ENCODE data around the gene MYL7.
"Not testable (repeated sequence)": the region's sequence is repeated elsewhere in the genome, so short reads cannot be mapped to it uniquely, and the experiment has no call there.

MYL7 gene

DNA sequence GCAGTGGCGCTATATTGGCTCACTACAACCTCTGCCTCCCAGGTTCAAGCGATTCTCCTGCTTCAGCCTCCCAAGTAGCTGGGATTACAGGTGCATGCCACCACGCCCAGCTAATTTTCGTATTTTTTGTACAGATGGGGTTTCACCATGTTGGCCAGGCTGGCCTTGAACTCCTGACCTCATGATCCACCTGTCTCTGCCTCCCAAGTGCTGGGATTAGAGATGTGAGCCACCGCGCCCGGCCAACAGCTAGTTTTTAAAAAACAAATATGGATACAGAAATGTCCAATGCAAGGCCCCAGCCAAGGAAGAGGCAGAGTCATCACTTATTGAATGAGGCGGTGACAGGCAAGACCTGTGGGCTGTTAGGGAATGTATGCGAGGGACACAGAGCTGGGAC is 30.8 kb upstream of the MYL7 start:
- not testable (repeated sequence) for DNase-seq (ENCODE audit: low read depth)

DNA sequence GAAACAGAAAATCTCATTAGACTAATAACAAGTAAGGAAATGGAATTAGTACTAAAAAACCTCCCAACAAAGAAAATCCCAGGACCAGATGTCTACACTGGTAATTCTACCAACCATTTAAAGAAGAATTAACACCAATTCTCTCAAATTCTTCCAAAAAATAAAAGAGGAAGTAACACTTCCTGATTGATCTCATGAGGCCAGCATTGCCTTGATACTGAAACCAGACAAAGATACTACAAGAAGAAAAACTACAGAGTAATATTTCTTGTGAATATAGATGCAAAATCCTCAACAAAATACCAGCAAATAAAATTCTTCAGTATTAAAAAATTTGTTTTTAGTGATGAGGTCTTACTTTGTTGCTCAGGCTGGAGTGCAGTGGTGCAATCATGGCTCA is 26.8 kb upstream of the MYL7 start:
- DNase-seq (ENCODE audit: low read depth) = no peak

- no peak for DNase-seq (ENCODE audit: low read depth)
Measured at GRCh38 chr7:44163591-44163990, 22.5 kb upstream of the MYL7 start.

- no peak for DNase-seq (ENCODE audit: low read depth)
Measured at GRCh38 chr7:44162785-44163395, 21.8 kb upstream of the MYL7 start.

- DNase-seq (ENCODE audit: low read depth) = no peak
Measured at GRCh38 chr7:44162179-44162578, 21.0 kb upstream of the MYL7 start.

DNA sequence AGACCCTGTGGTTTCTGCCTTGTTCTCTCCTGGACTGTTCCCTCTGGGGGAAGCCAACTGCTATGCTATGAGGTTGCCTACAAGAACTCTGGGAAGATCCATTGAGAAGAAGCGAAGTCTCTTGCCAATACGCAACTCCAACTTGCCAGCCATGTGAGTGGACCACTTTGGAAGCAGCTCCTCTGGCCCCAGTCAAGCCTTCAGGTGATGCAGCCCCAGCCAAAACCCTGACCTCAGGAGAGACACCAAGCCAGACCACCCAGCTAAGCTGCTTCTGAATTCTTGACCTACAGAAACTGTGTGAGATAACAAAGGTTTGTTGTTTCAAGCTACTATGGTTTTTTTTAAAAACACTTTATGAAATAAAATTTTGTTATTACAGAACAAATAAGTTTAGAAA is 20.2 kb upstream of the MYL7 start:
- DNase-seq (ENCODE audit: low read depth) = no peak

GRCh38 chr7:44159824-44160630 is 18.9 kb upstream of the MYL7 start:
- no peak for DNase-seq (ENCODE audit: low read depth)

DNA sequence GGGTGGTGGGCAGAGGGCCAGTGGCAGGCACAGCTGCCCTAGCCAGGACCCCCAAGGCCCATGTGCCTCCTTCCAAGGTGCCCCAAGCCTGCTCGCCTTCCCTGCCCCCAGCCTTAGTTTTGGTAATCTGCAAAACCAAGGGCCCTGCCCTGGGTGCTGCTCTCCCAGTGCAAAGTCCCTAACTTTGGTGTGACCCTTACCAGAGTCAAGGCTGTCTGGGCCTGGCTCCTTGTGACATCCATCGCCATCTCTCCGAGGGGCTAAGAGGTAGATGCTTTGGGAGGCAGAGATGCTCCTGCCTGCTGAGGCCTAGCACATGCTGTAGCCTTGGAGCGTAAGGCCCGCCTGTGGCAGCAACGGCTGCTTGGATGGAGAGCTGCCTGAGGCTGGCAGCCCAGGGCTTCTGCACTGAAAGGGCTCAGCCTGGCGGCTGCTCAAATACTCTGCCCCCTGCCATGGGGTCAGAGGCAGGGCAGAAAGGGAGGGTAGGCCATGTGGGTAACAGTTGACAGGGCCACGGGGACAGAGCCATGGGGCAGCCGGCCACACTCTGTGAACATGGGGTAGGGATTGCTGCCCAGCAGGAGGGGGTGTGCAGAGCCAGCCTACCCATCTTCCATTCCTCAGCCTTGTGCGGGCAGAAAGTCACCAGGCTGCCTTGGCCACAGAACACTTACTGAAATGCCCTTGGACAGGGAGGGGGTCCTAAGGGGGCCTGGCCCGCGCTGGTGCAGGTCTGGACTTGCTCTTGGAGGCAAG is 17.9 kb upstream of the MYL7 start:
- no peak for DNase-seq (ENCODE audit: low read depth)

- DNase-seq (ENCODE audit: low read depth) = no peak
Measured at GRCh38 chr7:44158096-44158872, 17.2 kb upstream of the MYL7 start.

GRCh38 chr7:44157116-44158080 is 16.3 kb upstream of the MYL7 start:
- DNase-seq (ENCODE audit: low read depth) = no peak

- no peak for DNase-seq (ENCODE audit: low read depth)
Measured at GRCh38 chr7:44156453-44157010, 15.4 kb upstream of the MYL7 start.

DNA sequence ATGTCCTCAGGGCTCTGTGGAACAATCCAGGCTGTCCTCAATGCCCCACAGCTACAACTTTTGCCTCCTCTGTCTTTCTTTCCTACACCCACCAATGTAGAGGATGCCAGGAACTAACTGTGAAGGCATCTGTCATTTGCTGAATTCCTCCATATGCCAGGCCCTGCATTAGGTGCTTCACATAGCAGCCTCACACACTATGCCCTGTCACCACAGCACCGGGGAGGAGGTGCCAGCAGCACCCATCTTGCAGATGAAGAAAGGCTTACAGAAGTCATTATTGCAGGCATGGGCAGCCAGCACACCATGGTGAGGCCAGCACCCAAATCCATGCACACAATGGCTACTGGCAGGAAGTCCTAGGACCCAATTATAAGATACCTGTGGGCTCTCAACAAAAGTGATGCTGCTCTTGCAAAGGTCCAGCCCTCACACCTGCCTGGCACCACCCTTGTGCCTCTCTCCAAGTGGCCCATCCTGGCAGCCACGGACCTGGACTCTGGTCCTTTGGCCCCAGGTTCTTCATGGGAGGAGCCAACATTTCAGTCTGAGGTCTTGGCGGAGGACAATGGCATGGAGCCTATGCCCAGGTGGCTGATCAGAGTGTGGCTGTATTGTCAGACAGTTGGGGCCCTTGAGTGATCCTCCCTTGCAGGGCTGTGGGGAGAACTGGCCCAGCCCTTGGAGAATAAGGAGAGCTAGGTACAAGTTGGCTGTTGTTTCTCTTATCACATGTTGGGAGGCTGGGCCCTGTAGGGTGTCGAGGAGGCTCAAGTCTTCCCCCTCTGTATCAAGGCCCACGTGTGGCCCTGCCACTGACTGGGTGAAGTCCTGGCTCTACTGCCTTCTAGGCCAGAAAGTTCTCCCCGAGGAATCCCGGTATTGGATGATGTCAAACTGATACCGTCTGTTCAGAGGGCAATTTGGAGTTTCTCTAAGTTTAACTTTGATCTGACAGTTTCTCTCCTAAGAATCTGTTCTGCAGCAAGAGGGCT is 14.4 kb upstream of the MYL7 start:
- no peak for DNase-seq (ENCODE audit: low read depth)

DNA sequence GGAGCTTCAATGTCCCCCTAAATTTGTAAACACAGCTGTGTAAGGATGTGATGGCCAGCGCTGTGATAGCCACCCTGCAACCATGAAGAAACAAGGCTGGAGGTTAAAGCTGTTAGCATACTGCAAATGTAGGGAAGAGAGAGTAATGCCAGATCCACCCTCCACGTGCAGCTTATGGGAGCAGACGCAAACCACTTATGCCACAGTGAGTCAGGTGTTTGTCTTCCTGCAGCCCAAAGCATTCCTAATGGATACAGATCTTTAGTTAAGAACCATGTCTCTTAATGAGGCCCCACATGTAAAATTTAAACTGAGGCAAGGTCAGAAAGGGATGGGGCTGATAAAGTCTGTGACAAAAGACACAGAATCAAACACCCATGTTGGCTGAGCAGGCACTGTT is 13.6 kb upstream of the MYL7 start:
- no peak for DNase-seq (ENCODE audit: low read depth)

GRCh38 chr7:44153948-44154335 is 12.8 kb upstream of the MYL7 start:
- no peak for DNase-seq (ENCODE audit: low read depth)

DNA sequence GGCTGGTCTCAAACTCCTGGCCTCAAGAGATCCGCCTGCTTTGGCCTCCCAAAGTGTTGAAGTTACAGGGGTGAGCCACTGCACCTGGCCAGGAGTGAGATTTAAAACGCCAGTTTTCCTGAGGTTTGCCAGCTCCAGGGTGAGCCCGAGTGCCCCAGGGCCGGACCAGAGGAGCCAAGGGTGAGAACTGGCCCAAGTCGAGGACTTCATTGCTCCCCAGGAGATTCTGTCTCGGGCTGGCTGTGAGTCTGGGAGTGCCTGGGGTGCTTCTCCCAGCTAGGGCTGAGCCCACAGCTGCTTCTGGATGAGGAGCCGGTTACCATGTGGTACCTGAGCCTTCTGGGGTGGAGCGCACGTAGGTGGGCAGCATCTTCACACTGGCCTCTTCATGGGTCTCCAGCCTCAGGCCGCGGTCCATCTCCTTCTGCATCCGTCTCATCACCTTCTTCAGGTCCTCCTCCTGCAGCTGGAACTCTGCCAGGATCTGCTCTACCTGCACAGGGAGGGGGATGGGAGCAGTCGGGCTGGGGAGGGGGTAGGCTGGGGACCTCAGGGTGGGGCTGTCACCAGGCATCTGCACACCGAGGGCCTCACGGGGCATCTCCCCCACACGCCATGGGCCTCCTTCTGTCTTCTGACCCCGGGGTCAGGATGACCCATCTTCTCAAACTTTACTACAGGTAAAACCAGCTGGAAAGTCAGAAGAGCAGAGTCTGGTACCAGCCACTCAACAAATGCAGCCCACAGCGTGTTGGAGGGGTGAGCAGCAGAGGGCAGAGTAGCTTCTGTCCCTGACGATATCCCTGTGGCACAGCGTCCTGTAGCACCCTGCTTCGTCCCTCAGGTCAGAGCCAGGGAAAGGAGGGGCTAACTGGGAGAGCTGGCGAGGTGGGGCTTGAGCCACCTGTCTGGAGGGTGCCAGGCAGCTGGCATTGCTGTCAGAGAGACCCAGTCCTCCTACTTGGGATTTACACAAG is 12.1 kb upstream of the MYL7 start:
- no peak for DNase-seq (ENCODE audit: low read depth)

GRCh38 chr7:44151956-44152355 is 10.8 kb upstream of the MYL7 start:
- DNase-seq (ENCODE audit: low read depth) = no peak

DNA sequence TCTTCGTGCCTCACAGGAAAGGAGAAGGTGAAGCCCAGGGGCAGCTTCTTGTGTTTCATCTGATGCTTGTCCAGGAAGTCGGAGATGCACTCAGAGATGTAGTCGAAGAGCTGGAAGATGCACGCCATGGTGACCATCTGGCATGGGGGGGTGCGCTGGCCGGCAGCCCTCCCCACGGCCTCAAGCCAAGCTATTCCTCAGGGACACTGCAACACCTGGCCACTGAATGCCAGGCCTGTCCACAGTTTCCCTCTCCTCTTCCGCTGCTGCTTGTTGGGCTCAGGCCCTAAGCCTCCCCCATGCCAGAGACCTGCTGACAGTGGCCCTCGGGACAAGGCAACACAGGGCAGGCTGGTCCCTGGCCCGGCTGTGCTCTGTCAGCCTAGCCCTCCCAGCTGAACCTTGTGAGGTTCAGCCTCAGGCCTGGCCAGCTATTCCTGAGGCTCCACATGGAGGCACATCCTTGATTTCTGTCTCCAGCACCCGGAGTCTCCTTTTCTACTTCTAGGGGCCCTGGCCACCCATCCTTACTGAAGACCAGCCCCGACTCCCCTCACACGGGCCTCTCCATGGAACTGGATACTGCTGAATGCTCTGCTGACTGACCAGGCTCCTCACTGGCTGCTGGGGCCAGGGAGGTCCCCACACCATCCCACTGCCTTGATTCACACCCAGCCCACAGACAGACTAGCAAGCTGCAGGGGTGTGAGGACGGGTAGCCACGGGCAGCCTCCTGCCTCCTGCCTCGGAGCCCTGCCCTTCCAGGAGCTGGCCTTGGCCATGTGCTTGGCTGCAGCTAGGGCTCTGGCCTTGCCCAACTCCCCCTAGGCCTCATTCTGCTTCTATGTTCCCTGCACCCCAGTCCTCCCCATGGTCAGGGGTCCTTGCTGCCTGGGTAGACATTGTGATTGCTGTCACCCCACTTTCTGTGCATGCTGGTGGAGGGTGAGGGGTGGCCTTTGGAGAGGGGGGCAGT is 10.1 kb upstream of the MYL7 start:
- no peak for DNase-seq (ENCODE audit: low read depth)
